Measurements from ENCODE around the gene SLC16A14. TPM values are rescaled to one million over a fixed set of nuclear protein-coding genes. Genes with fewer than 3 reads are reported as not detected.
A peak's percentile ranks its signal among the peaks of the same experiment; 100 is the strongest.

SLC16A14 gene
- total RNA-seq, 1 experiment from 2014 or later: 3.2 TPM

- ChIA-PET POLR2A (no interaction called here), CTCF (interaction anchor here (0.7 kb wide), 1 partner anchor 90 kb away, joined by 11 read pairs; no protein-coding TSS in a partner anchor)
- Histone ChIP-seq H3K9me3 (ENCODE audit: control insufficient read depth, insufficient read depth, low read depth, low read length) (no peaks in the 10 kb centered on the region), H3K36me3 (ENCODE audit: control insufficient read depth, insufficient read depth, low read length) (no peaks in the 10 kb centered on the region), H3K4me3 (ENCODE audit: low read depth in 2 of 2, low read length in 2 of 2) (no peak overlapping the region), H3K4me1 (ENCODE audit: control insufficient read depth, insufficient read depth, low read length) (no peaks in the 10 kb centered on the region), H3K27ac (ENCODE audit: low read length) (no peak overlapping the region), H3K27me3 (ENCODE audit: control insufficient read depth, insufficient read depth, low read length) (no peaks in the 10 kb centered on the region)
- intact Hi-C loops (cut with micrococcal nuclease; ENCODE audit: unreplicated experiment): loop anchor here (2.0 to 5.0 kb wide), 3 partner anchors 61 to 543 kb away; no protein-coding TSS in a partner anchor
- TF ChIP-seq CTCF (IDR thresholded peaks at IDR 0.05) (no peak), SIN3A (IDR thresholded peaks at IDR 0.05; ENCODE audit: borderline replicate concordance, insufficient read depth, low read depth, low read length) (no peak), TCF7L2 (IDR thresholded peaks at IDR 0.05; ENCODE audit: low read depth, low read length) (no peak), POLR2AphosphoS5 (IDR thresholded peaks at IDR 0.05; ENCODE audit: low read depth, low read length) (no peak)
- TF ChIP-seq, protein P1, sequence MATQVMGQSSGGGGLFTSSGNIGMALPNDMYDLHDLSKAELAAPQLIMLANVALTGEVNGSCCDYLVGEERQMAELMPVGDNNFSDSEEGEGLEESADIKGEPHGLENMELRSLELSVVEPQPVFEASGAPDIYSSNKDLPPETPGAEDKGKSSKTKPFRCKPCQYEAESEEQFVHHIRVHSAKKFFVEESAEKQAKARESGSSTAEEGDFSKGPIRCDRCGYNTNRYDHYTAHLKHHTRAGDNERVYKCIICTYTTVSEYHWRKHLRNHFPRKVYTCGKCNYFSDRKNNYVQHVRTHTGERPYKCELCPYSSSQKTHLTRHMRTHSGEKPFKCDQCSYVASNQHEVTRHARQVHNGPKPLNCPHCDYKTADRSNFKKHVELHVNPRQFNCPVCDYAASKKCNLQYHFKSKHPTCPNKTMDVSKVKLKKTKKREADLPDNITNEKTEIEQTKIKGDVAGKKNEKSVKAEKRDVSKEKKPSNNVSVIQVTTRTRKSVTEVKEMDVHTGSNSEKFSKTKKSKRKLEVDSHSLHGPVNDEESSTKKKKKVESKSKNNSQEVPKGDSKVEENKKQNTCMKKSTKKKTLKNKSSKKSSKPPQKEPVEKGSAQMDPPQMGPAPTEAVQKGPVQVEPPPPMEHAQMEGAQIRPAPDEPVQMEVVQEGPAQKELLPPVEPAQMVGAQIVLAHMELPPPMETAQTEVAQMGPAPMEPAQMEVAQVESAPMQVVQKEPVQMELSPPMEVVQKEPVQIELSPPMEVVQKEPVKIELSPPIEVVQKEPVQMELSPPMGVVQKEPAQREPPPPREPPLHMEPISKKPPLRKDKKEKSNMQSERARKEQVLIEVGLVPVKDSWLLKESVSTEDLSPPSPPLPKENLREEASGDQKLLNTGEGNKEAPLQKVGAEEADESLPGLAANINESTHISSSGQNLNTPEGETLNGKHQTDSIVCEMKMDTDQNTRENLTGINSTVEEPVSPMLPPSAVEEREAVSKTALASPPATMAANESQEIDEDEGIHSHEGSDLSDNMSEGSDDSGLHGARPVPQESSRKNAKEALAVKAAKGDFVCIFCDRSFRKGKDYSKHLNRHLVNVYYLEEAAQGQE (IDR thresholded peaks at IDR 0.05; ENCODE audit: insufficient read depth in 1 of 2, low read depth in 2 of 2, low read length in 1 of 2): no peak
- no TSS peak for BruUV-seq (replicated peaks)
- DNase-seq (ENCODE audit: low read depth, low spot score) (no peak), ATAC-seq (no peak)
- in situ Hi-C loops (cut with HindIII; ENCODE audit: low pct_unique_long_range_greater_than_20kb, low sequenced_read_pairs): no loop called here
Measured at GRCh38 chr2:230069402-230069801, 678 bp upstream of the SLC16A14 start.

DNA sequence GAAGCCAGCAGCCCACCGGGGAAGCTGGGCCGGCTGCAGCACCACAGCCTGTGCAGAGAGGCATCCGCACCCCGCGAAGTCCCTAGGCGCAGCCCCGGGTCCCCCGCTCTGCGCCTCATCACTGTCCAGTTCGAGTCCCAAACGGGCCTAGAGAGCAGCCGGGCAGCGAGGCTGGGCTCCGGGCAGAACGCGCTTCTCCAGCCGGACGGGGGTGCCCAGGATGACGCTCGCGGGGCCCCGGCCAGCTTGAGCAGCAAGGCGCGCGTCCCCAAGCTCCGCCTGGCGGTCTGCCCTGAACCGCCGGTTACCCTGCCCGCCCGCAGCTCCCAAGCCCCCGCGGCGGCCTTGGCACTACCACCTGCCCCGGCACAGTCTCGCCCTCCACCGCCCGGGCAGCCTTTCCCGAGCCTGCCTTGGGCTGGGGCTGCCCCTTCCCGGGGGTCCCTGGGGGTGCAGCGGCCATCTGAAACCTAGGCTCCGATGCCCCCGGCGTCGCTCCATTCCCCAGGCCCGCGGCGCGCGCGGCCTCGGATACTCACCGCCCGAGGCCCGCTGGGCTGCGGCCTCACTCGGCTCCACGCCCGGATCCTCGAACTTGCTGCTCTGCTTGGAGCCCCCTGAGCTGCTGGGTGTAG is 591 bp downstream of the SLC16A14 start:
- in situ Hi-C loops (cut with HindIII; ENCODE audit: low pct_unique_long_range_greater_than_20kb, low sequenced_read_pairs): no loop called here
- no TSS peak for BruUV-seq (replicated peaks)
- no peak for DNase-seq (ENCODE audit: low read depth, low spot score)
- peak; percentile 78 for ATAC-seq
- Histone ChIP-seq H3K27ac (ENCODE audit: low read length) (peak overlapping the region; percentile 39; the same call in 1 of the 2 replicates), H3K9me3 (ENCODE audit: control insufficient read depth, insufficient read depth, low read depth, low read length) (no peaks in the 10 kb centered on the region), H3K27me3 (ENCODE audit: control insufficient read depth, insufficient read depth, low read length) (no peaks in the 10 kb centered on the region), H3K36me3 (ENCODE audit: control insufficient read depth, insufficient read depth, low read length) (no peaks in the 10 kb centered on the region), H3K4me1 (ENCODE audit: control insufficient read depth, insufficient read depth, low read length) (no peaks in the 10 kb centered on the region), H3K4me3 (ENCODE audit: low read depth in 2 of 2, low read length in 2 of 2) (peak overlapping the region; percentile 51 to 70)
- POLR2A ChIA-PET: no interaction called here
- TF ChIP-seq, protein P1 (IDR thresholded peaks at IDR 0.05; ENCODE audit: insufficient read depth in 1 of 2, low read depth in 2 of 2, low read length in 1 of 2): no peak
- TF ChIP-seq CTCF (IDR thresholded peaks at IDR 0.05): no peak
- no peak for TF ChIP-seq TCF7L2 (IDR thresholded peaks at IDR 0.05; ENCODE audit: low read depth, low read length)
- TF ChIP-seq POLR2AphosphoS5 (IDR thresholded peaks at IDR 0.05; ENCODE audit: low read depth, low read length): no peak
- TF ChIP-seq SIN3A (IDR thresholded peaks at IDR 0.05; ENCODE audit: borderline replicate concordance, insufficient read depth, low read depth, low read length): no peak
- CTCF ChIA-PET: interaction anchor here (1.3 kb wide), 1 partner anchor 14 kb away, joined by 9 read pairs; no protein-coding TSS in a partner anchor
- intact Hi-C loops (cut with micrococcal nuclease; ENCODE audit: unreplicated experiment): loop anchor here (2.0 to 5.0 kb wide), 3 partner anchors 59 to 544 kb away; no protein-coding TSS in a partner anchor
